Renal pelvis (tissue), 12 donors: ENCODE data around the gene CNTD1. TPM values are rescaled to one million over a fixed set of nuclear protein-coding genes. Genes with fewer than 3 reads are reported as not detected.
"Not testable (repeated sequence)": the region's sequence is repeated elsewhere in the genome, so short reads cannot be mapped to it uniquely, and the experiment has no call there.

Experiments
- DNase-seq: peaks from one replicate; pipeline ENCODE4 v3.0.0-alpha.2; 2013
- long read RNA-seq, 16 experiments: transcript quantifications; one replicate each; lab custom pipeline, GENCODE V29; 2026
- polyA plus RNA-seq, 3 donors: library from polyadenylated mRNA; unstranded; fragments of 120-200 nt; gene quantifications; one replicate each; pipeline ENCODE4 v1.2.1, GENCODE V29; 2013; ENCODE audit not compliant: insufficient read length in 3 of 3

CNTD1 gene
- 1 to 10 TPM; 1.3 to 3.9 (median 3.3) TPM for polyA plus RNA-seq
- long read RNA-seq, donor 1: 0 reads
- long read RNA-seq, donor 2: 0 reads
- long read RNA-seq, donor 3: 0 reads
- long read RNA-seq, donor 4: 0 reads
- long read RNA-seq, donor 5: 0 reads
- long read RNA-seq, donor 6, partial matches to known transcripts: 0 of 40 reads
- long read RNA-seq, donor 6, other reads (novel, unspliced or antisense): 40 of 40 reads
- long read RNA-seq, donor 7: 0 reads
- long read RNA-seq, donor 8: 0 reads
- long read RNA-seq, donor 9: 0 reads
- long read RNA-seq, donor 10: 0 reads
- long read RNA-seq, donor 11: 0 reads
- long read RNA-seq, donor 12: 0 reads
- long read RNA-seq, donor 13, partial matches to known transcripts: 5 of 23 reads
- long read RNA-seq, donor 13, other reads (novel, unspliced or antisense): 18 of 23 reads
- long read RNA-seq, donor 14: 0 reads
- long read RNA-seq, donor 15: 0 reads
- long read RNA-seq, donor 16: 0 reads

- peak; percentile 86 for DNase-seq
Observed at GRCh38 chr17:42798383-42799380, at the start of gene CNTD1, which contains the start of gene COA3. Gene CNTD1, plus strand, starts transcription at chr17:42798861. Its CDS starts 207 bp downstream, at chr17:42799068. Gene COA3, minus strand, starts transcription at chr17:42798704. Its CDS starts 23 bp downstream, at chr17:42798681.

- no peak for DNase-seq
Observed at GRCh38 chr17:42748908-42749798, 49.5 kb upstream of the CNTD1 start.

GRCh38 chr17:42750739-42751344 lies 47.8 kb upstream of the CNTD1 start:
- DNase-seq: no peak

GRCh38 chr17:42751628-42752027 lies 47.0 kb upstream of the CNTD1 start:
- no peak for DNase-seq

- no peak for DNase-seq
Observed at GRCh38 chr17:42754782-42755181, 43.9 kb upstream of the CNTD1 start.

GRCh38 chr17:42759982-42760651 lies 38.5 kb upstream of the CNTD1 start:
- no peak for DNase-seq

- no peak for DNase-seq
Observed at GRCh38 chr17:42760652-42761581, 37.7 kb upstream of the CNTD1 start, which contains the start of gene RAMP2. Gene RAMP2, plus strand, starts transcription at chr17:42761227. Its CDS starts 35 bp downstream, at chr17:42761262.

- no peak for DNase-seq
Observed at GRCh38 chr17:42761638-42762037, 37.0 kb upstream of the CNTD1 start.

- DNase-seq: no peak
Observed at GRCh38 chr17:42766124-42766523, 32.5 kb upstream of the CNTD1 start.

GRCh38 chr17:42767512-42767911 lies 31.1 kb upstream of the CNTD1 start:
- DNase-seq: no peak

- DNase-seq: not testable (repeated sequence)
Observed at GRCh38 chr17:42768006-42768405, 30.7 kb upstream of the CNTD1 start.

GRCh38 chr17:42769964-42770363 lies 28.7 kb upstream of the CNTD1 start:
- not testable (repeated sequence) for DNase-seq

GRCh38 chr17:42772945-42773289 lies 25.7 kb upstream of the CNTD1 start:
- no peak for DNase-seq

GRCh38 chr17:42773290-42774035 lies 25.2 kb upstream of the CNTD1 start, which contains the start of gene VPS25:
Gene VPS25, plus strand, starts transcription at chr17:42773449. Its CDS starts 27 bp downstream, at chr17:42773476.
- DNase-seq: peak; percentile 83

- no peak for DNase-seq
Observed at GRCh38 chr17:42774066-42774745, 24.5 kb upstream of the CNTD1 start.

- DNase-seq: no peak
Observed at GRCh38 chr17:42775534-42776098, 23.0 kb upstream of the CNTD1 start.

GRCh38 chr17:42778570-42778969 lies 20.1 kb upstream of the CNTD1 start:
- no peak for DNase-seq
